GM19324 (cell line): Measurements from ENCODE around the gene PAQR4.

Experiments used
- ATAC-seq: cut with Tn5 transposase; IDR thresholded peaks from one replicate; pipeline ENCODE4 v1.9.1; 2021; ENCODE audit warnings: mild to moderate bottlenecking, moderate library complexity; ENCODE audit not compliant: unreplicated experiment, low FRiP score

The PAQR4 gene

GRCh38 chr16:3019594-3020246 is 50.6 kb downstream of the PAQR4 start:
- ATAC-seq, result no peak

GRCh38 chr16:3020247-3020603 is 51.1 kb downstream of the PAQR4 start, which contains the start of gene TNFRSF12A:
TNFRSF12A (plus strand) TSS chr16:3020368; CDS start chr16:3020398, 30 bp downstream.
- peak; percentile 34 for ATAC-seq

- no peak for ATAC-seq
Observed at GRCh38 chr16:3020604-3021448, 51.7 kb downstream of the PAQR4 start.

- no peak for ATAC-seq
Observed at GRCh38 chr16:3021449-3022207, 52.5 kb downstream of the PAQR4 start.

GRCh38 chr16:3022208-3022683 is 53.1 kb downstream of the PAQR4 start:
- ATAC-seq, result no peak

- no peak for ATAC-seq
Observed at GRCh38 chr16:3022684-3023414, 53.7 kb downstream of the PAQR4 start.
